ENCODE measurements around the gene PDPR.
"Not testable (repeated sequence)": the region's sequence is repeated elsewhere in the genome, so short reads cannot be mapped to it uniquely, and the experiment has no call there.

Gene PDPR

DNA sequence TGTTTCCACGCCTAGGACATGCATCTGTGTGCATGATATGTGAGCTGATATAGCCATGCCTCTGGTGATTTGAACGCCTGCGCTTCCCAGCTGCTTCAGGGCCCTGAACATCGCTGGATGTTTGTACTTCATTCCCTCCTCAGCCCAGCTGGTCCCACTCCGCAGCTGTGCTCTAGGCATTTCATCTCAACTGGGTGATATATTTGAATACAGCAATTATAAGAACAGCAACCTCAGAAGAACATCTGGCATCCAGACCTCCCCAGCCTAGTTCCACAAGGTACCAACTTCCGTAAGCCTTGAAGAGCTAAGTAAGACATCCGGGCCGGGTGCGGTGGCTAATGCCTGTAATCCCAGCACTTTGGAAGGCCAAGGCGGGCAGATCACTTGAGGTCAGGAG, 52.6 kb downstream of the PDPR start:
- DNase-seq: not testable (repeated sequence)

GRCh38 chr16:70173212-70173837, 59.2 kb downstream of the PDPR start, which contains the start of gene CLEC18C:
CLEC18C (plus strand) TSS chr16:70173787; CDS start chr16:70174279, 492 bp downstream.
- not testable (repeated sequence) for DNase-seq

- not testable (repeated sequence) for DNase-seq
Observed at GRCh38 chr16:70173916-70174315, 59.8 kb downstream of the PDPR start.

DNA sequence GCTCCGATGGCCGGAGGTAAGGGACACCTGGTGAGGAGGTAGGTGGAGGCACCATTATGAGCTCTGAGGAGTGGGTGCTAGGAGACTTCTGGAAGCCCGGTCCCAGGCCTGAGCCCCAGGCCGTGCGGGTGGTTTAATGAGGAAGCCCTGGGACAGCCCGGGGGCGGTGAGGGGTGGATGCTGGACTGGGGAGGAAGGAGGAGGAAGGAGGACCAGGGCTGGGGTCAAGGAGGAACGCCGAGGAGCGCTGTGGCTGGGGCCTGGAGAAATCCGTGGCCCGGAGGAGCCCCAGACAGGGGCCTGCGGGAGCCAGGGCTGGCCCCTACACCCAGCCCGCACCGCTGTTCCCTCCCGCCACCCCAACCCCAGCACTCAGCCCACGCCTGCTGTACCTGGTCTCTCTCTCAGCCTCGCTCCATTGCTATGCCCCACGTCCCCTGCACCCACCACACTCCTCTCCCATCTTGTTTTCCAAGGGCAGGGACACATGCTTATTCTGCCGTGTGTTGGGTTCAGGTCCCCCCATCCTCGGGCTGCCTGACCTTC, 60.3 kb downstream of the PDPR start:
- DNase-seq: not testable (repeated sequence)

- DNase-seq: not testable (repeated sequence)
Observed at GRCh38 chr16:70187858-70188607, 73.9 kb downstream of the PDPR start.

DNA sequence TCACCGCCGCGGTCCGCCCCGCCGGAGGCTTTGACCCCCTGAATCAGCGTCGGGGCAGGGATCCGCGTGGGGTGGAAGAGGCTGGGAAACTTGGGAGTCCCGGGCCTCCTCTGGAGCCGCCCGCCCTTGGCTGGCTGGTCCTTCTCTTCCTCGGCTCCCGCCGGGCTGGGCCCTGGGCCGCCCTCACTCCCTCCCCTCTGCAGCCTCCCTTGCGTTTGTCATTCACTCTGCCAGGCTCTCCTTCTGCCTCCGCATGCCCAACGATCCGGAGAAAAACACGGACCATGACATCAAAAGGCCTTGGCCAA, 74.4 kb downstream of the PDPR start:
- DNase-seq: not testable (repeated sequence)

DNA sequence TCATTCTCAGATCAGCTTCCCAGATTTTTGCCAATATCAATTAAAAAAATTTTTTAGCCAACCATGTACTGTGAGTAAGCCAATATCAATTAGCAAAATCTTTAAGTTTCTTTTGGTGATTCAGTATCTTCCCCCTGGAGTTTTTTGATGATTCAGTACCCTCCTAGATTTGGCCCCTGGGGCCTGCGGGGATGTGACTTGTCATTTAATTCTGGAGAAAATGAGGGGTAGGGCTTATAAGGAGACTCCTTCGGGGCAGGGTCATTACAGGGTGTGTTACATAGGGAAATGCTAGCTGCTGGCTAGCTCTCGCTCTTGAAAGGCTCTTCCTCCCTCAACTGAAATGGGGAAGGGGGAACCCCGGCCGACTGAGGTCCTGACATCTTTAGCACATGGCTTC, 76.4 kb downstream of the PDPR start:
- not testable (repeated sequence) for DNase-seq

DNA sequence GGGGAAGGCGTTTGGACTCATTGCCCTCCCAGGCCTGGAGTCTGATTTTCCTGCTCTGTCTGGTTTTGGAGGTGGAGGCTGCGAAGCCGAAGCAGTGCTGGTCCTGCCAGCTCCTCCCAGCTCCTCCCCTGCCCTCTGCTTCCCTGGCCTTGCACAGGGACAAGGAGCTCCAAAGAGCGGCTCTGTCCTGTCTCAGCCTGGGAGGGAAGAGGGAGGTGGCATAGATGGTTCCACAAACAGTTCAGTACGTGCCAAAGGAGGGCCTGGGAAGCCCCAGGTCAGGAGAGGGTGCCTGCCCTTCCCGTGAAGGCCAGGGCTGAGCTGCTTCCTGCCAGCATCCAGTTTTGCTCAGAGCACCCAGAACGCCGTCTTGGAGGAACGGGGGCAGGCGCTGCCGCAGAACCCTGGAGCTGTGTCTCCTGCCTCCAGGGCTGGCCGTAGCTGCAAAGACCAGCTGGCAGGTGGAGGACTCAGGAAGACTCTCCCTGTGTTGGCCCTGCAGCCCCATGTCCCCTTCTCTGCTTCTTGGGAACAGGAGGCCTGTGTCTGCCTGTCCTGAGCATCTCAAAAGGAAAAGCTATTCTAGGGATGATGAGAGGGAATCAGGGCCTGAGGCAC, 82.7 kb downstream of the PDPR start:
- not testable (repeated sequence) for DNase-seq

DNA sequence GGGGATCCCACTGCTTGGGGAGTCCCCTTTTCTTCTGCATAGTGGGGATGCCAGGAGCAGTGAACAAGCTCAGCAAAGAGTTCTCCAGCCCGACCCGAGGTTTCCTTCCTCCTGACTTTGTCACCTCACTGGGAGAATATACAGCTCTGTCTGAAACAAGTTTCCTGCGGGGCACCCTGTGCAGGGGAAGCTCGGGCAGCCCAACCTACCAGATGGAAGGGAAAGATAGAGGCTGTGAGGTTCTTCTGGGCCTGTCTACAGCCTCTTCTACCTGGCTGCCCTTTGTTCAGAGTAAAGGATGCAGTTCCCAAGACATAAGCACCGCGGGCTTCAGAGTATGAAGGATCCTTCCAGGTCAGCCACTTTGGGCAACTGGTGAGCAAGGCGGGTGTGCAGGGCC, 83.5 kb downstream of the PDPR start:
- DNase-seq: not testable (repeated sequence)

- not testable (repeated sequence) for DNase-seq
Observed at GRCh38 chr16:70198230-70198629, 84.1 kb downstream of the PDPR start.

DNA sequence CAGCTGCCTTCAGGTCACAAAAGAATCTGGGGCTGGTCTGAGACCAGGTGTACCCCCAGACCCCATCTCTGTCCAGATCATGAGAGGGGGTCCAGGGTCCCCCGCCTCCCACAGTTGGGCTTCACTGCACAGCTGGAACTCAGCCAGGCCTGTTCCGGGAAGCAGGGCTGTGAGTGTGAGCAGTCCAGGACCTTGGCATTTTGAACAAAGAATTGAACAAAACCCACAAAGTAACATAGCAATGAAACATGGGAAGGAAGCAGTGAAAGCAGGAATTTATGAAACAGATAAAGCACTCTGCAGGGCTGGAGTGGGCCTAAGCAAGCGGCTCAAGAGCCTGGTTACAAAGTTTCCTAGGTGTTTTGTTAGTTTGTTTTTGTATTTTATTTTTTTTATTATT, 84.5 kb downstream of the PDPR start:
- DNase-seq: not testable (repeated sequence)

DNA sequence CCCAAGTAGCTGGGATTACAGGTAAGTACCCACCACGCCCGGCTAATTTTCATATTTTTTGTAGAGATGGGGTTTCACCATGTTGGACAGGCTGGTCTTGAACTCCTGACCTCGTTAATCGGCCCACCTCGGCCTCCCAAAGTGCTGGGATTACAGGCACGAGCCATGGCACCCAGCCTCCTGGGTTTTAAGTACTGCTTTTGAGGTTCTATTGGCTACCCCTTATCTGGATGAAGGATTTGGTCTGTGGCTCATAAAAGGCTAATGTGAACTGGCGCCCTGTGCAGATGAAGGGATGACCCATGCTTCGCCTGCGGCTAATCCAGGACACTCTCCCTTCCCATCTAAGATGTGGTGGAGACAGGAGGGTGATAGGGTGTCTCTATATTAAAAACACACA, 85.0 kb downstream of the PDPR start:
- peak; percentile 0 for DNase-seq

- DNase-seq: not testable (repeated sequence)
Observed at GRCh38 chr16:70200063-70200462, 85.9 kb downstream of the PDPR start.

- not testable (repeated sequence) for DNase-seq
Observed at GRCh38 chr16:70203508-70203907, 89.4 kb downstream of the PDPR start.

DNA sequence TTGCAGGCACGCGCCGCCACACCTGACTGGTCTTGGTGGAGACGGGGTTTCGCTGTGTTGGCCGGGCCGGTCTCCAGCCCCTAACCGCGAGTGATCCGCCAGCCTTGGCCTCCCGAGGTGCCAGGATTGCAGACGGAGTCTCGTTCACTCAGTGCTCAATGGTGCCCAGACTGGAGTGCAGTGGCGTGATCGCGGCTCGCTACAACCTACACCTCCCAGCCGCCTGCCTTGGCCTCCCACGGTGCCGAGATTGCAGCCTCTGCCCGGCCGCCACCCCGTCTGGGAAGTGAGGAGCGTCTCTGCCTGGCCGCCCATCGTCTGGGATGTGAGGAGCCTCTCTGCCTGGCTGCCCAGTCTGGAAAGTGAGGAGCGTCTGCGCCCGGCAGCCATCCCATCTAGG, 89.9 kb downstream of the PDPR start:
- not testable (repeated sequence) for DNase-seq

GRCh38 chr16:70204668-70205405, 90.7 kb downstream of the PDPR start:
- not testable (repeated sequence) for DNase-seq

DNA sequence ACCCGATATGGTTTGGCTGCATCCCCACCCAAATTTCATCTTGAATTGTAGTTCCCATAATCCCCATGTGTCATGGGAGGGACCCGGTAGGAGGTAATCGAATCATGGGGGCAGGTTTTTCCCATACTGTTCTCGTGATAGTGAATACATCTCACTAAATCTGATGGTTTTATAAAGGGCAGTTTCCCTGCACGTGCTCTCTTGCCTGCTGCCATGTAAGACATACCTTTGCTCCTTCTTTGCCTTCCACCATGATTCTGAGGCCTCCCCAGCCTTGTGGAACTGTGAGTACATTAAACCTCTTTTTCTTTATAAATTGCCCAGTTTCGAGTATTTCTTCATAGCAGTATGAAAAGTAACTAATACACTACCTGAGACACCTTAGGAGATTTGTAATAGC, 92.2 kb downstream of the PDPR start:
- not testable (repeated sequence) for DNase-seq
